Esophagus mucosa (tissue), 1 donor: ENCODE results near the gene RBM43. TPM values are rescaled to one million over a fixed set of nuclear protein-coding genes. Genes with fewer than 3 reads are reported as not detected.
"Not testable (repeated sequence)": the region's sequence is repeated elsewhere in the genome, so short reads cannot be mapped to it uniquely, and the experiment has no call there.

Experiments
- ATAC-seq: fragments of 200-7000 bp; cut with Tn5 transposase; one replicate; pipeline ENCODE4 v1.9.1; 2020
- total RNA-seq: library from RNA; stranded (reverse); gene quantifications from one replicate; pipeline ENCODE4 v1.2.4, GENCODE V29; 2023
- donor health status: DM: yes; HTN: yes; CAD: no.

Gene RBM43
- total RNA-seq, 1 donor from 2014 or later: 3.1 TPM

- ATAC-seq: no peak
Observed at GRCh38 chr2:151268085-151268484, 6.4 kb upstream of the RBM43 start.

- no peak for ATAC-seq
Observed at GRCh38 chr2:151267537-151267936, 5.9 kb upstream of the RBM43 start.

- no peak for ATAC-seq
Observed at GRCh38 chr2:151265991-151266390, 4.3 kb upstream of the RBM43 start.

GRCh38 chr2:151264157-151264825 is 2.6 kb upstream of the RBM43 start:
- ATAC-seq: no peak

DNA sequence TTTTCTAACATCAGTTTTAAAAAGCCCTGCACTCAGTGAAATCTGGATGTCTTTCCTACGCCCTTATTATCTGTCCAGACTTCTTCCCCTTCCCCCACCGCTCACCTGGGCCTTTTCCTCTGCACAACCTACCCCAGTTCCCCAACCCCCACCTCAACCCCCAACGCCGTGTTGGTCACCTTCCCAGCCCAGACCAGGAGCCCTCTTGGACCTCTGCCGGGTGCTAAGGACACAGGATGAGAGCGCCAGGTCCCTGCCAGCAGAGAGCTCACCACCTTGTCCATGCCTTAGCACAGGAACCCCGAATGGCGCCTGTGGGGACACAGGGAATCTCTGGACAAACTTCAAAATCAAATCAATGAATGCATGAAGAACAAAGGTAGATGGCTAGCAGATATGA is 966 bp upstream of the RBM43 start:
- no peak for ATAC-seq

- ATAC-seq: no peak
Observed at GRCh38 chr2:151261977-151262291, 271 bp upstream of the RBM43 start.

DNA sequence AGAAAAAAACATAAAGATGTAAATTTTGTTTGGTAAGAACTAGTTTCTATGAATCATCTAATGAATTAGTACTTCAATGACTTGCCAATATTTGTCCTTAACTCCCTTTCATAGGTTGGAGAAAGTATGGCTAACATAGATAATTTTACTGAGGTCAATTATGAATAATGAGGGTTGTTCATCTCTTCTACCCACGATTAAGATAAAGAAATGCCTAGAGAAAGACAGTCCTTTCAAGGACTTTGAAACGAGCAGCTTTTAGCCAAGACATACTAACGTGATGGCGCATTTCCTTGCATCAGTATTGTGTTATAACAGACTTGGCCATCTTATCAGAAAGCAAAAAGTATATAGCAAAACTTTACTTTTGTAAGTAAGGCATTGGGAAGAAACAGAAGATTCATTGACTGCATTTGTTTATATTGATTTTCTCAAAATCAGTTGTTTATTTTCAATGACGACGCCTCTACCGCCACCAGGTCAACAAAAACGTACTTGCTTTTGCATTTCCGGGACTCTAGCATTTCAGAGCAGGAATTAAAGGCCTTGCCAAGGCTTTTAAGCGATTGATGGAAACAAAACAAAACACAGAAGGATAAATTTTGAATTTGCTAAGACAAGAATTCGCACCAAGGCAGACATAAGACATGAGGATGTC is 961 bp downstream of the RBM43 start:
- ATAC-seq: no peak

- ATAC-seq: no peak
Observed at GRCh38 chr2:151258121-151258520, 3.5 kb downstream of the RBM43 start.

DNA sequence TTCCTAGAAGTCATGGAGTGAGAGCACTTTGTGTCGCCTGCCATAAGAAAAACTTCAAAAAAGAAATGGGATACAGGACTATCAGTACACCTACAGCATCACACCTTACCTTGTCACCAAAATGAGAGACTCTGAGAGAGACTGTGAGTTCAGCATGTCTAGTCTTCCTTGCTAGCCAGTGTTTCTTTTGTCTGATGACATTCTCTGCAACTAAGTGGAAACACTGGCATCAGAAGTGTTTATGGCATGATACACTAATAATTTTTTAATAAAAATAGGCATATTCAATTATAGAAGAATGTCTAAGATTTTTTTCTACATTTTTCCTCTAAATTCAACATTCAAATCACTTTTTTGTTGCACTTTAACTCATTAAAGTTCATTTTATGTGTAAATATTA is 9.0 kb downstream of the RBM43 start:
- ATAC-seq: no peak

GRCh38 chr2:151251012-151251411 is 10.7 kb downstream of the RBM43 start:
- no peak for ATAC-seq

- ATAC-seq: no peak
Observed at GRCh38 chr2:151247432-151247831, 14.2 kb downstream of the RBM43 start.

DNA sequence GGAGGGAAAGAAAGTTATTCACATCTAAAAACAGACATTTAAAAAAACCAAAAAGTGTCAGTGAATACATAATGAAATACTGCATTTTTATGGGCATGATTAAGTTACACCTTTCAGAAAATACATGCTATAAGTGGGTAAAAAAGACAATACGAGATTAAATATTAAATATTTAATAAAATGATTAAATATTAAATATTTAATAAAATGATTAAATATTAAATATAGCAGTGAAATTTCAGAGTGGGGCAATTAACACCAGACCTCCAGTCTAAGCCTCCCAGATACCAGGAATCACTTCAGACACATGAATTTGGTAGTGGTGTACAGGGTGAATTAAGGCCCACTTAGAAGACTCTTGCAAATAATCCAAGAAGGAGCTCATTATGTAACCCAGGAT is 15.5 kb downstream of the RBM43 start:
- no peak for ATAC-seq

- no peak for ATAC-seq
Observed at GRCh38 chr2:151243468-151243867, 18.2 kb downstream of the RBM43 start.

- ATAC-seq: no peak
Observed at GRCh38 chr2:151241224-151241623, 20.4 kb downstream of the RBM43 start.

GRCh38 chr2:151240433-151240832 is 21.2 kb downstream of the RBM43 start:
- no peak for ATAC-seq

- ATAC-seq: no peak
Observed at GRCh38 chr2:151239624-151240023, 22.0 kb downstream of the RBM43 start.

GRCh38 chr2:151238527-151239487 is 22.9 kb downstream of the RBM43 start:
- peak; percentile 73 for ATAC-seq

GRCh38 chr2:151237422-151238025 is 24.1 kb downstream of the RBM43 start:
- peak; percentile 42 for ATAC-seq

DNA sequence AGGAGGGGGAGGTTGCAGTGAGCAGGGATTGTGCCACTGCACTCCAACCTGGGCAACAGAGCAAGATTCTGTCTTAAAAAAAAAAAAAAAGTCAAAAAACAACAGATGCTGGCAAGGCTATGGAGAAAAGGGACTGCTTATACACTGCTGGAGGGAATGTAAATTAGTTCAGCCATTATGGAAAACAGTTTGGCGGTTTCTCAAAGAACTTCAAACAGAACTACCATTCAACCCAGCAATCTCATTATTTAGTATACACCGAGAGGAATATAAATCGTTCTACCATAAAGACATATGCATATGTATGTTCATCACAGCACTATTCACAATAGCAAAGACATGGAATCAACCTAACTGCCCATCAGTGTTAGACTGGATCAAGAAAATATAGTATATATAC is 27.9 kb downstream of the RBM43 start:
- not testable (repeated sequence) for ATAC-seq

DNA sequence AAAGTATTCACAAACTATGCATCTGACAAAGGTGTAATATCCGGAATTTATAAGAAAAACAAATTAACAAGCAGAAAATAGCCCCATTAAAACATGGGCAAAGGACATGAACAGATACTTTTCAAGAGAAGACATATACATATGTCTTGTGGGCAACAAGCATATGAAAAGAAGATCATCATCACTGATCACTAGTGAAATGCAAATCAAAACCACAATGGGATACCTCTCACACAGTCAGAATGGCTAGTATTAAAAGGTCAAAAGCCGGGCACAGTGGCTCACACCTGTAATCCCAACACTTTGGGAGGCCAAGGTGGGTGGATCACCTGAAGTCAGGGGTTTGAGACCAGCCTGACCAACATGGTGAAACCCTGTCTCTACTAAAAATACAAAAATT is 28.4 kb downstream of the RBM43 start:
- not testable (repeated sequence) for ATAC-seq

DNA sequence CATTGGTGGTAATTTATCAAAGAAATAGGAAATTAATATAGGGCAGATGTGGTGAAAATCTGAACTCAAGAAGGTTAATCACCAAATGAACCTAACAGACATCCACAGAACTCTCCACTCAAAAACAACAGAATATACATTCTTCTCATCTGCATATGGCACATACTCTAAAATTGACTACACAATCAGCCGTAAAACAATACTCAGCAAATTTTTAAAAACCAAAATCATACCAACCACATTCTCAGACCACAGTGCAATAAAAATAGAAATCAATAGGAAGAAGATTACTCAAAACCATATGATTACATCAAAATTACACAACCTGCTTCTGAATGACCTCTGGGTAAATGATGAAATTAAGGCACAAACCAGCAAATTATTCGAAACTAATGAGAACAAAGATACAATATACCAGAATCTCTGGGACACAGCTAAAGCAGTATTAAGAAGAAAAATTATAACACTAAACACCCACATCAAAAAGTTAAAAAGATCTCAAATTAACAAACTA is 31.0 kb downstream of the RBM43 start:
- ATAC-seq: no peak

DNA sequence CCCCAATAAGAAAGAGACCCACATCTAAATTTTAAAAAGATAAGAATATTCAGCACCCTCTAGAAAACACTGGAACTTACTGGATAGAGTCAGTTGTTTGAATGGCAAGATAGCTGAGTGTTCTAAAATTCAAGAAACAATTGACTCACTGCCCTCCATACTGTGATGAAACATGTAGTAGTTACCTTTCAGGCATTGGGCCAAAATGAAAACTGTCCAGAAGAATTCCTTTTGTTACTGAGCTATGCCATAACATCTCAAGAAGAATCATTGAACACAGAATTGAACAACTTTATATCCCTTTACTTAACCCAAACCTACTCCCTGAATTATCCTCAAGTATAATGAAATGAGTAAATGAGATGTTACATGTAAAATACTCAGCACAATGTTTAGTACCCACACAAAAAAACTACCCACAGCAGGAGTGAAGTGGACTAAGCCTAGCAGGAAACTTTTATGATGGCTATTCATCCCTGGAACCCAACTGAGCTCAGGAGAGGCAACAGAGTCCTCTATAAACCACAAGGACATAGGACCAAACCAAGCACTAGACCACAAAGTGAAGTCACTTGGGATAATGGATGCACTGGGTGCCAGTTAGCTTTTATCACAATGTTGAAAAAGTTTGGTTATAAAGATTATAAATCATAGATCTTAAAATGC is 32.7 kb downstream of the RBM43 start:
- no peak for ATAC-seq
